ENCODE data around the gene KRTAP5-2.
A peak's percentile ranks its signal among the peaks of the same experiment; 100 is the strongest.

KRTAP5-2 gene

DNA sequence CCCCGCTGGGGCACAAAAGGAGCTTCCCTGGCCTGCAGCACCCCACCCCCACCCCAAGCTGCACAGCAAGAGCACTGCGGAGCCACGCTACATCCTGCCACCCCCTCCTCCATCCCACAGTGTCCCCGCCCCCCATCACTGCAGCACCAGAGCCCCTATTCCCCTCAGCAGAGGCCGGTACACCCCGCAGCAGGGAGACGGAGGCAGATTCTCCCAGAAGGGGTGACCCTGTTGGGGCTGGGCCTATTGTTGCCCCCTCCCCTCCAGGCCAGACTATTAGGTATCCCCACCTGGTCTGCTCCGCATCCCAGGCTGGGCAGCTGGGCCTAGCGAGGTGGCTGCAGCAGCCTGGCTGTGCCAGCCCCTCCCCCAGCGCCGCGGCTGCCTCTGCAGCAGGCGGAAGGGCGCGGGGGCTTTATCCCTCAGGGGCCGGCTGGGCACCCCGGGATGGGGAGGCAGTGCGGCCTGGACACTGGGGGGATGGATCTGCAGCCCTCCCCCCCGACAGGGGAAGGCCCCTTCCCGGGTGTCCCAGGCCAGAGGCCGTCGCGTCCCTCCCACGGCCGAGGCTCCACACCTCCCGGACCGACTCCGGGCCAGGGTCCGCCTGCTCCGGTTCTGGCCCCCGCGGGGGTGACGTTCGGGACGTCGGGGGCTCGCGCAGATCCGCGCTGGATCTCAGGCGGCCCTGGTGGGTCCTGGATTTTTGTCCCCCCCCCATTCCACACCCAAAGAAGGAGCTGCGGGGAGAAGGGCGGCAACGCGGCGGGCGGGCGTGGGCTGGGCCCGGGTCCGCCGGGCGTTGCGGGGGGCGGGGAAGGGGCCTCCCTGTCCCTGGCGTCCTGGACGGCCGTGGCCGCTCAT is 27.0 kb downstream of the KRTAP5-2 start:
- TF ChIP-seq RAD21 (IDR thresholded peaks at IDR 0.05; ENCODE audit: low read depth) (no peak), ZBTB7A (IDR thresholded peaks at IDR 0.05; ENCODE audit: low read depth) (peak; percentile 42; the same call in 1 of the 2 replicates)

DNA sequence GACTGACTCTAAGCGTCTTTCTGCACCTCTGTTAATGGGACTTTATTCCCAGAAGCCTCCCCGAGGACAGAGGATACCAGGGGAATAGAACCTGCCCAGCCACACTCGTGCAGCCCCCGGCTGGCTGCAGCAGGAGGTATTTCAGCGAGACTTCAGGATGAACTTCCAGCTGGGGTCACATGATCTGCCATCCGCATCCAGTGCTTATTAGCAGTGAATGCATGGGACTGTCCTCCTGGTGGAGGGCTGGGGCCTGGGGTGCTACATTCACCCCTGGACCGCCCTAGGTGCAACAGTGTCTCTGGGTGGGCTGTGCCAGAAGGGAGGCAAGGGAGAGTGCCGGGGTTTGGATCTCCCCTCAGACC is 27.6 kb downstream of the KRTAP5-2 start:
- TF ChIP-seq, protein P1, sequence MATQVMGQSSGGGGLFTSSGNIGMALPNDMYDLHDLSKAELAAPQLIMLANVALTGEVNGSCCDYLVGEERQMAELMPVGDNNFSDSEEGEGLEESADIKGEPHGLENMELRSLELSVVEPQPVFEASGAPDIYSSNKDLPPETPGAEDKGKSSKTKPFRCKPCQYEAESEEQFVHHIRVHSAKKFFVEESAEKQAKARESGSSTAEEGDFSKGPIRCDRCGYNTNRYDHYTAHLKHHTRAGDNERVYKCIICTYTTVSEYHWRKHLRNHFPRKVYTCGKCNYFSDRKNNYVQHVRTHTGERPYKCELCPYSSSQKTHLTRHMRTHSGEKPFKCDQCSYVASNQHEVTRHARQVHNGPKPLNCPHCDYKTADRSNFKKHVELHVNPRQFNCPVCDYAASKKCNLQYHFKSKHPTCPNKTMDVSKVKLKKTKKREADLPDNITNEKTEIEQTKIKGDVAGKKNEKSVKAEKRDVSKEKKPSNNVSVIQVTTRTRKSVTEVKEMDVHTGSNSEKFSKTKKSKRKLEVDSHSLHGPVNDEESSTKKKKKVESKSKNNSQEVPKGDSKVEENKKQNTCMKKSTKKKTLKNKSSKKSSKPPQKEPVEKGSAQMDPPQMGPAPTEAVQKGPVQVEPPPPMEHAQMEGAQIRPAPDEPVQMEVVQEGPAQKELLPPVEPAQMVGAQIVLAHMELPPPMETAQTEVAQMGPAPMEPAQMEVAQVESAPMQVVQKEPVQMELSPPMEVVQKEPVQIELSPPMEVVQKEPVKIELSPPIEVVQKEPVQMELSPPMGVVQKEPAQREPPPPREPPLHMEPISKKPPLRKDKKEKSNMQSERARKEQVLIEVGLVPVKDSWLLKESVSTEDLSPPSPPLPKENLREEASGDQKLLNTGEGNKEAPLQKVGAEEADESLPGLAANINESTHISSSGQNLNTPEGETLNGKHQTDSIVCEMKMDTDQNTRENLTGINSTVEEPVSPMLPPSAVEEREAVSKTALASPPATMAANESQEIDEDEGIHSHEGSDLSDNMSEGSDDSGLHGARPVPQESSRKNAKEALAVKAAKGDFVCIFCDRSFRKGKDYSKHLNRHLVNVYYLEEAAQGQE (IDR thresholded peaks at IDR 0.05; ENCODE audit: low read depth) = no peak
- TF ChIP-seq, protein P2, sequence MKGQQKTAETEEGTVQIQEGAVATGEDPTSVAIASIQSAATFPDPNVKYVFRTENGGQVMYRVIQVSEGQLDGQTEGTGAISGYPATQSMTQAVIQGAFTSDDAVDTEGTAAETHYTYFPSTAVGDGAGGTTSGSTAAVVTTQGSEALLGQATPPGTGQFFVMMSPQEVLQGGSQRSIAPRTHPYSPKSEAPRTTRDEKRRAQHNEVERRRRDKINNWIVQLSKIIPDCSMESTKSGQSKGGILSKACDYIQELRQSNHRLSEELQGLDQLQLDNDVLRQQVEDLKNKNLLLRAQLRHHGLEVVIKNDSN (IDR thresholded peaks at IDR 0.05) = peak; percentile 70

DNA sequence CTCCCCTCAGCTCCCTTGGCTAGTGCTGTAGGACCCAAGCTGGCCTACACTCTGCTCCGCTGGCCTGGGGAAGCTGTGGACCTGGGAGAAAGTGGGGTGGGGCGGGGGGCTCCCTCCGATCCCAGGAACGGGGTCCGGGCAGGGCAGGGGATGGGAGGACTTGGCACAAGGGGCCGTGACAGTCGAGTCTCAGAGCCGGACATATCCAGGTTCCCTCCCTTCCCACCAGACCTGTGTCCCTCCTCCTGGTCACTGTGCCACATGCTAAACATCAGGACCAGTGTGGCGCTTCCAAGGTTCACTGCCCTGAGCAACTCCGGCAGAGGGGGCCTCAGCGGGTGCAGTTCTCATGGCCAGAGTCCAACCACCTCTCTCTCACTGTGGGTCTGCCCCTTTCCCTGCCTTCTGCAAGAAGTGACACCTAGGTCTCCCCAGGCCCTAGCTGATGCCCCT is 28.1 kb downstream of the KRTAP5-2 start:
- TF ChIP-seq, protein P1 (IDR thresholded peaks at IDR 0.05; ENCODE audit: low read depth) = no peak
- TF ChIP-seq YY1 (IDR thresholded peaks at IDR 0.05; ENCODE audit: low read depth) = no peak

DNA sequence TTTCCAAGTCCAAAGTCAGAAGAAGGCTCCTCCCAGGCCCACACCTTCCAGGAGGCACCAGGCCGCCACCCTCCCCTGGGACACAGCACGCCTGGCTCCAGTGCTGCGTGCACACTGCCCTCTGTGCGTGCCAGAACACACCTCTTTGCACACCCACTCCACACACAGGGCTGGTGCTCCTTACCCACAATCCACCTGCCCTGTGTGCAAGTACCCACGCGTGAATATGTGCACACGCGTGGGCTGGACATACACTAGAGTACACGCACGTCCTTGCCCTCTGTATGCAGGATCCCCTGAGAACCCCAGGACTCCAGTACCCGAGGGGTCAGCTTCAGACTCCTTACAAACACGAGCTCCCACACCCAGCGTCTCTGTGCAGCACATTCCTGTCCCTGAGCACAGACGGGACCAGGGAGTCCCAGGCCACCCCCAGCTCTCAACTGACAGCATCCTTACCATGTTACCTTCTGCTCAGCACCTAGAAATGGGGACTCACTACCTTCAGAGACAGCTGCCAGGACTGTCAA is 28.8 kb downstream of the KRTAP5-2 start:
- TF ChIP-seq EP300 (IDR thresholded peaks at IDR 0.05; ENCODE audit: borderline replicate concordance) (no peak), YY1 (IDR thresholded peaks at IDR 0.05; ENCODE audit: low read depth) (no peak), FOXM1 (IDR thresholded peaks at IDR 0.05; ENCODE audit: borderline replicate concordance, low read depth) (no peak), EGR1 (IDR thresholded peaks at IDR 0.05) (no peak), ZBTB7A (IDR thresholded peaks at IDR 0.05; ENCODE audit: low read depth) (no peak), TEAD4 (IDR thresholded peaks at IDR 0.05) (no peak), TAF1 (IDR thresholded peaks at IDR 0.05; ENCODE audit: low read depth) (no peak), NFIC (IDR thresholded peaks at IDR 0.05) (no peak), RAD21 (IDR thresholded peaks at IDR 0.05; ENCODE audit: low read depth) (no peak), CEBPB (IDR thresholded peaks at IDR 0.05) (no peak)
- TF ChIP-seq, protein P3, sequence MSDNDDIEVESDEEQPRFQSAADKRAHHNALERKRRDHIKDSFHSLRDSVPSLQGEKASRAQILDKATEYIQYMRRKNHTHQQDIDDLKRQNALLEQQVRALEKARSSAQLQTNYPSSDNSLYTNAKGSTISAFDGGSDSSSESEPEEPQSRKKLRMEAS (IDR thresholded peaks at IDR 0.05) = no peak
- TF ChIP-seq, protein P1 (IDR thresholded peaks at IDR 0.05; ENCODE audit: low read depth) = no peak

DNA sequence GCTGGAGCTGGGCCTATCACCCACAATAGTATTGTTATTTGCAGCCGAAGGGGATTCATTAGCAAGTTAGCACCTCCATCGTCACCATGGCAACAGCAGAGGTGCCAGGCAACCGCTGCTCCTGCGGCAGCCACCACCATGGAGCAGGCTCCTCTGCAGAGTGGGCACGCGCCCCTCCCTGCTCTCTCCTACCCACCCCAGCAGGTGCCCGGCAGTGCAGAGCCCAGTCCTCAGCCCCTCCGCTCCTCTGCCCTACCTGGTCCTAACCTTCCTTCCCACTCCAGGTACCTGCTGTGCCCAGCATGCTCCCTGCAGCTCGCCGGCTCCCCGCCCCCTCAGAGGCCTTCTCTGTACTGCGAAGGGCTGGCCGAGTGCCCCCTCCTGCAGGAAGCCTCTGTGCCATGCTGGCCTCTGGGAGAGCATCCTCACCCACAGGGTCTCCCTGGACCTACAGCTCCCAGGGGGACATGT is 29.6 kb downstream of the KRTAP5-2 start:
- TF ChIP-seq TAF1 (IDR thresholded peaks at IDR 0.05; ENCODE audit: low read depth) (no peak), NFIC (IDR thresholded peaks at IDR 0.05) (no peak), YY1 (IDR thresholded peaks at IDR 0.05; ENCODE audit: low read depth) (no peak), CEBPB (IDR thresholded peaks at IDR 0.05) (no peak), TCF12 (IDR thresholded peaks at IDR 0.05; ENCODE audit: low read depth) (no peak), FOXM1 (IDR thresholded peaks at IDR 0.05; ENCODE audit: borderline replicate concordance, low read depth) (no peak), CREB1 (IDR thresholded peaks at IDR 0.05; ENCODE audit: low read depth) (no peak), TEAD4 (IDR thresholded peaks at IDR 0.05) (no peak), RAD21 (IDR thresholded peaks at IDR 0.05; ENCODE audit: low read depth) (no peak), EGR1 (IDR thresholded peaks at IDR 0.05) (no peak), EP300 (IDR thresholded peaks at IDR 0.05; ENCODE audit: borderline replicate concordance) (no peak), ZBTB7A (IDR thresholded peaks at IDR 0.05; ENCODE audit: low read depth) (no peak)
- TF ChIP-seq, protein P1 (IDR thresholded peaks at IDR 0.05; ENCODE audit: low read depth) = no peak
- TF ChIP-seq, protein P2 (IDR thresholded peaks at IDR 0.05) = no peak
- TF ChIP-seq, protein P3 (IDR thresholded peaks at IDR 0.05) = no peak
